Testis (tissue), 3 donors: ENCODE results near the gene PHYH. TPM values are rescaled to one million over a fixed set of nuclear protein-coding genes. Genes with fewer than 3 reads are reported as not detected.

Source experiments
- DNase-seq: peaks from one replicate; pipeline ENCODE4 v3.0.0-alpha.2; 2019
- H3K27ac ChIP-seq, 2 donors: fragments of 200-600 bp; sonication (generic); one replicate each; pipeline ENCODE4 v1.5.1; 2019
- H3K27me3 ChIP-seq: fragments of 200-600 bp; sonication (generic); one replicate; pipeline ENCODE4 v1.5.1; 2019
- H3K36me3 ChIP-seq: fragments of 200-600 bp; sonication (generic); one replicate; pipeline ENCODE4 v1.5.1; 2017; ENCODE audit warnings: low read depth; ENCODE audit errors: missing control alignments
- H3K4me1 ChIP-seq: fragments of 200-600 bp; sonication (generic); one replicate; pipeline ENCODE4 v1.5.1; 2019
- H3K4me3 ChIP-seq, 2 donors: fragments of 200-600 bp; sonication (generic); one replicate each; pipeline ENCODE4 v1.5.1; 2017 to 2019
- H3K9me3 ChIP-seq: fragments of 200-600 bp; sonication (generic); one replicate; pipeline ENCODE4 v1.5.1; 2017
- CTCF ChIP-seq, 3 experiments: fragments of 450-650 bp in 2 of 3; fragments of 200-600 bp in 1 of 3; sonication (generic) in 1 of 3; IDR thresholded peaks; one replicate each; pipeline ENCODE4 v1.5.1; 2016 to 2019; ENCODE audit warnings: antibody characterized with exemption in 3 of 3, mild to moderate bottlenecking in 2 of 3, moderate library complexity in 1 of 3
- POLR2A ChIP-seq: fragments of 450-650 bp; IDR thresholded peaks from one replicate; pipeline ENCODE4 v1.6.1; 2017; ENCODE audit warnings: antibody characterized with exemption, mild to moderate bottlenecking, moderate library complexity
- WGBS, 2 donors: methylation state at CpG; one replicate each; pipeline ENCODE4 v1.1.5; 2018; 5-methylcytosine and 5-hydroxymethylcytosine counted together
- intact Hi-C: fragments of 100-400 bp; cut with DNase I; formaldehyde crosslinking; loops from one replicate; pipeline ENCODE4 v1.15.1; 2023; ENCODE audit warnings: low total_unique reads
- polyA plus RNA-seq: library from polyadenylated mRNA; stranded (reverse); fragments of 350-450 nt; fragmentation: Illumina TruSeq; extraction: RNeasy Lipid Tissue Mini Kit (QIAGEN cat#74804); gene quantifications from one replicate; pipeline ENCODE4 v1.2.3, GENCODE V29; 2014; ENCODE audit warnings: low read depth, low replicate concordance; ENCODE audit not compliant: insufficient read depth
- total RNA-seq, 2 donors: library from RNA; depleted of rRNA; stranded (reverse); fragments of >200 nt; gene quantifications; one replicate each; pipeline ENCODE4 v1.2.3, GENCODE V29; 2016

PHYH gene
- total and polyA plus RNA-seq, 3 donors from 2014 or later, result 27.2 to 33.1 (median 31.1) TPM

- no peak for TF ChIP-seq POLR2A
- TF ChIP-seq CTCF (IDR thresholded peaks at IDR 0.05), result no peak
- DNase-seq, result no peak
- H3K36me3 ChIP-seq, result no peaks in the 10 kb centered on the region
- no peaks in the 10 kb centered on the region for H3K27me3 ChIP-seq
- H3K27ac ChIP-seq, result no peak overlapping the region
- no peak overlapping the region for H3K4me3 ChIP-seq
- intact Hi-C loops, result no loop called here
- H3K4me1 ChIP-seq, result no peaks in the 10 kb centered on the region
- no peaks in the 10 kb centered on the region for H3K9me3 ChIP-seq
- 65 to 74% methylated on average over 14 of the region's 14 CpGs for WGBS, 2 donors
Observed at GRCh38 chr10:13233358-13233757, 66.5 kb downstream of the PHYH start.

GRCh38 chr10:13231808-13232207 is 68.1 kb downstream of the PHYH start:
- Histone ChIP-seq H3K9me3 (no peaks in the 10 kb centered on the region), H3K27me3 (no peaks in the 10 kb centered on the region), H3K4me3 (no peak overlapping the region), H3K4me1 (no peaks in the 10 kb centered on the region), H3K27ac (no peak overlapping the region), H3K36me3 (no peaks in the 10 kb centered on the region)
- intact Hi-C loops, result no loop called here
- WGBS, 2 donors, result 88 to 90% methylated on average over 3 to 6 of the region's 6 CpGs
- TF ChIP-seq POLR2A, result no peak
- TF ChIP-seq CTCF (IDR thresholded peaks at IDR 0.05), result no peak
- DNase-seq, result no peak

- Histone ChIP-seq H3K4me3 (no peak overlapping the region), H3K27ac (no peak overlapping the region), H3K4me1 (no peaks in the 10 kb centered on the region), H3K27me3 (no peaks in the 10 kb centered on the region), H3K9me3 (no peaks in the 10 kb centered on the region), H3K36me3 (no peaks in the 10 kb centered on the region)
- TF ChIP-seq POLR2A (no peak), CTCF (IDR thresholded peaks at IDR 0.05) (no peak)
- WGBS, 2 donors, result 57 to 71% methylated on average over 8 to 9 of the region's 9 CpGs
- DNase-seq, result no peak
- intact Hi-C loops, result no loop called here
Observed at GRCh38 chr10:13231190-13231589, 68.7 kb downstream of the PHYH start.

Other genes starting within 250 kb of the PHYH start
- 100 to 1,000 TPM in 1 of 2 donors, 10 to 100 TPM in 1; 87.5 to 109 TPM for gene OPTN, start 199.9 kb downstream of the PHYH start, total RNA-seq
- 130 TPM for gene OPTN, start 199.9 kb downstream of the PHYH start, polyA plus RNA-seq
- 1 to 10 TPM; 2.0 to 5.3 TPM for gene MCM10, start 138.5 kb downstream of the PHYH start, total RNA-seq
- 2.1 TPM for gene MCM10, start 138.5 kb downstream of the PHYH start, polyA plus RNA-seq
- under 1 TPM in 1 of 2 donors, not detected in 1; 0.43 TPM for gene UCMA, start 65.7 kb downstream of the PHYH start, total RNA-seq
- gene UCMA, start 65.7 kb downstream of the PHYH start, polyA plus RNA-seq, result not detected
- 10 to 100 TPM; 31.1 to 41.7 TPM for gene SEPHS1, start 48.2 kb upstream of the PHYH start, total RNA-seq
- 48.3 TPM for gene SEPHS1, start 48.2 kb upstream of the PHYH start, polyA plus RNA-seq
- 10 to 100 TPM; 31.2 to 55.2 TPM for gene BEND7, start 228.9 kb upstream of the PHYH start, total RNA-seq
- gene BEND7, start 228.9 kb upstream of the PHYH start, polyA plus RNA-seq, result 57.2 TPM